K562 (cell line): ENCODE results near the gene RNU2-1. TPM values are rescaled to one million over a fixed set of nuclear protein-coding genes. Genes with fewer than 3 reads are reported as not detected.

Experiments used
- ATAC-seq: fragments of 200-7000 bp; cut with Tn5 transposase; 3 replicates; pipeline ENCODE4 v1.9.1; 2020; ENCODE audit warnings: moderate library complexity
- BruUV-seq: library from RNA; stranded (reverse); fragments of 400-500 nt; replicated peaks from 2 replicates; lab custom pipeline; 2021; lab: Mats Ljungman, UMichigan
- CTCF ChIA-PET: fragments of 300-600 bp; formaldehyde crosslinking; extraction: SDS; loops from one replicate; lab custom pipeline; 2021; ENCODE audit warnings: low intra/inter-chr PET ratio; lab: Yijun Ruan, JAX
- POLR2A ChIA-PET: fragments of 300-600, 350-650 bp; sonication (Branson Sonifier 250); formaldehyde crosslinking; extraction: SDS; loops from one replicate; lab custom pipeline; 2021; ENCODE audit warnings: antibody characterized with exemption, inconsistent platforms; lab: Yijun Ruan, JAX
- DNase-seq, 4 experiments: peaks; one replicate each; pipeline versions ENCODE4 v3.0.0 to v3.0.0-alpha.2; 2011 to 2018; ENCODE audit warnings: low spot score in 3 of 4, mixed read lengths in 3 of 4; ENCODE audit errors: extremely low read depth in 1 of 4
- FAIRE-seq: peaks from 2 replicates; lab custom pipeline; 2011; peaks lifted over from hg19 to GRCh38; lab: Jason Lieb, UNC
- H2AFZ ChIP-seq: 2 replicates; pipeline ENCODE4 v1.6.0; 2011; ENCODE audit warnings: low read depth, low read length, control low read depth, inconsistent platforms
- H3K27ac ChIP-seq: fragments of 200-600 bp; 3 replicates; pipeline ENCODE4 v1.8.0; 2011; ENCODE audit warnings: low read depth, mild to moderate bottlenecking, control low read depth, inconsistent platforms, low read length, moderate library complexity, mixed read lengths; ENCODE audit errors: extremely low read depth
- H3K27me3 ChIP-seq, 2 experiments: fragments of 300-600 bp in 1 of 2; 2 replicates in 1 of 2; 3 replicates in 1 of 2; pipeline versions ENCODE4 v1.6.0 to v1.8.0; 2011; ENCODE audit warnings: inconsistent platforms in 2 of 2, low read length in 2 of 2, mild to moderate bottlenecking in 1 of 2, mixed read lengths in 1 of 2, moderate library complexity in 1 of 2; ENCODE audit not compliant: control insufficient read depth in 2 of 2, insufficient read depth in 2 of 2
- H3K36me3 ChIP-seq: fragments of 300-600 bp; 3 replicates; pipeline ENCODE4 v1.8.0; 2011; ENCODE audit warnings: mild to moderate bottlenecking, low read length, inconsistent platforms; ENCODE audit not compliant: control insufficient read depth, insufficient read depth
- H3K4me1 ChIP-seq, 2 experiments: fragments of 200-600 bp in 1 of 2; replicated peaks in 1 of 2; 2 replicates in 1 of 2; 3 replicates in 1 of 2; pipeline versions ENCODE4 v1.5.1 to v1.8.0; 2011; ENCODE audit warnings: inconsistent platforms in 2 of 2, low read length in 2 of 2, mild to moderate bottlenecking in 1 of 2, mixed read lengths in 1 of 2, moderate library complexity in 1 of 2; ENCODE audit not compliant: control insufficient read depth in 2 of 2, insufficient read depth in 2 of 2
- H3K4me2 ChIP-seq: 2 replicates; pipeline ENCODE4 v1.6.1; 2011; ENCODE audit warnings: low read length, control low read depth, inconsistent platforms, mixed read lengths; ENCODE audit not compliant: insufficient read depth
- H3K4me3 ChIP-seq: fragments of 200-600 bp; sonication (generic), shearing (Covaris generic); 2 replicates; pipeline ENCODE4 v1.5.1; 2016; ENCODE audit warnings: control low read depth, inconsistent platforms
- H3K79me2 ChIP-seq: fragments of 200-600 bp; 3 replicates; pipeline ENCODE4 v1.8.0; 2011; ENCODE audit warnings: low read length, inconsistent platforms; ENCODE audit not compliant: control insufficient read depth, insufficient read depth
- H3K9ac ChIP-seq, 2 experiments: 2 replicates each; pipeline versions ENCODE4 v1.6.0 to v1.6.1; 2011; ENCODE audit warnings: low read depth in 2 of 2, low read length in 2 of 2, control low read depth in 1 of 2, inconsistent platforms in 1 of 2, mild to moderate bottlenecking in 1 of 2, mixed read lengths in 1 of 2; ENCODE audit not compliant: insufficient read depth in 1 of 2
- H3K9me1 ChIP-seq: one replicate; pipeline ENCODE4 v1.6.0; 2011; ENCODE audit warnings: inconsistent platforms, mild to moderate bottlenecking, low read length, moderate library complexity; ENCODE audit not compliant: control insufficient read depth, insufficient read depth
- H3K9me3 ChIP-seq: replicated peaks from 2 replicates; pipeline ENCODE4 v1.5.1; 2011; ENCODE audit warnings: low read depth, low read length, inconsistent platforms; ENCODE audit not compliant: control insufficient read depth, insufficient read depth
- H4K20me1 ChIP-seq: replicated peaks from 2 replicates; pipeline ENCODE4 v1.6.1; 2011; ENCODE audit warnings: low read length, inconsistent platforms, mixed read lengths; ENCODE audit not compliant: control insufficient read depth, insufficient read depth
- EHMT2 ChIP-seq: fragments of 450-650 bp; IDR thresholded peaks from 2 replicates; pipeline ENCODE4 v1.6.1; 2018; ENCODE audit warnings: antibody characterized with exemption
- FOXK1 ChIP-seq: sonication (generic); formaldehyde crosslinking; IDR thresholded peaks from 2 replicates; pipeline ENCODE4 v1.8.0; 2022; ENCODE audit warnings: missing genetic modification reagents, mild to moderate bottlenecking, borderline replicate concordance
- HDAC1 ChIP-seq, 2 experiments: fragments of 450-650 bp; IDR thresholded peaks; 2 replicates each; pipeline ENCODE4 v1.6.1; 2016 to 2017; ENCODE audit warnings: inconsistent platforms in 1 of 2, mild to moderate bottlenecking in 1 of 2, moderate library complexity in 1 of 2
- JUNB ChIP-seq: fragments of 450-650 bp; formaldehyde crosslinking; conservative IDR thresholded peaks from 2 replicates; pipeline ENCODE4 v1.4.0; 2020; ENCODE audit warnings: mild to moderate bottlenecking
- KDM1A ChIP-seq, 2 experiments: fragments of 450-650 bp; IDR thresholded peaks; 2 replicates each; pipeline ENCODE4 v1.6.1; 2016; ENCODE audit warnings: mild to moderate bottlenecking in 2 of 2
- LARP7 ChIP-seq: fragments of 450-650 bp; IDR thresholded peaks from 2 replicates; pipeline ENCODE4 v1.6.1; 2016
- MAFF ChIP-seq: IDR thresholded peaks from 2 replicates; pipeline ENCODE4 v1.6.1; 2012; ENCODE audit warnings: low read length, improper control_type of control experiment
- MCM7 ChIP-seq, 2 experiments: fragments of 450-650 bp; IDR thresholded peaks; 2 replicates each; pipeline ENCODE4 v1.6.1; 2016 to 2018
- PHB ChIP-seq: fragments of 250-450 bp; sonication (Bioruptor Pico); IDR thresholded peaks from 2 replicates; pipeline ENCODE4 v1.5.0; 2021
- POLR2AphosphoS2 ChIP-seq: IDR thresholded peaks from 2 replicates; pipeline ENCODE4 v1.6.1; 2012; ENCODE audit warnings: low read length, improper control_type of control experiment
- POLR2H ChIP-seq: IDR thresholded peaks from 2 replicates; pipeline ENCODE4 v1.6.1; 2016; ENCODE audit warnings: missing genetic modification characterization, low read depth, mild to moderate bottlenecking, control low read depth, missing compliant biosample characterization, moderate library complexity
- PPARD ChIP-seq: fragments of 250-450 bp; sonication (Bioruptor Pico); IDR thresholded peaks from 2 replicates; pipeline ENCODE4 v1.8.0; 2022; ENCODE audit warnings: inconsistent platforms, mild to moderate bottlenecking, moderate library complexity
- STAG1 ChIP-seq: sonication (generic); formaldehyde crosslinking; IDR thresholded peaks from 2 replicates; pipeline ENCODE4 v1.5.0; 2020; ENCODE audit warnings: missing genetic modification reagents, borderline replicate concordance
- TAF15 ChIP-seq: fragments of 200-400 bp; formaldehyde crosslinking; IDR thresholded peaks from 2 replicates; pipeline ENCODE4 v1.6.1; 2017; ENCODE audit warnings: mild to moderate bottlenecking, low read depth, low read length, moderate library complexity
- THAP7 ChIP-seq: fragments of 250-450 bp; sonication (Bioruptor Pico); IDR thresholded peaks from 2 replicates; pipeline ENCODE4 v1.5.0; 2021
- TRIM24 ChIP-seq, 2 experiments: fragments of 450-650 bp; IDR thresholded peaks; 2 replicates each; pipeline ENCODE4 v1.6.1; 2016
- ZHX1 ChIP-seq: fragments of 150-350 bp; conservative IDR thresholded peaks from 2 replicates; pipeline ENCODE4 v1.6.1; 2014; ENCODE audit warnings: low read length
- ZNF263 ChIP-seq: sonication (generic); formaldehyde crosslinking; IDR thresholded peaks from 2 replicates; pipeline ENCODE4 v1.8.0; 2022; ENCODE audit warnings: mild to moderate bottlenecking, missing genetic modification reagents, borderline replicate concordance
- ZNF583 ChIP-seq: fragments of 250-450 bp; sonication (Bioruptor Pico); IDR thresholded peaks from 2 replicates; pipeline ENCODE4 v1.4.0; 2020
- ZNF830 ChIP-seq: fragments of 250-450 bp; sonication (Bioruptor Pico); IDR thresholded peaks from 2 replicates; pipeline ENCODE4 v1.5.0; 2021; ENCODE audit warnings: mild to moderate bottlenecking
- WGBS: fragments of 100-300 bp; shearing (Covaris generic); methylation state at CpG from one replicate; pipeline ENCODE4 v1.1.6; 2016; ENCODE audit warnings: low coverage, mixed read lengths; ENCODE audit not compliant: insufficient coverage; ENCODE audit errors: missing lambda C conversion rate; 5-methylcytosine and 5-hydroxymethylcytosine counted together
- in situ Hi-C: fragments of 300-500 bp; cut with MboI; formaldehyde crosslinking; loops from 4 replicates; pipeline ENCODE4 v1.15.0; 2018; ENCODE audit warnings: inconsistent platforms, mixed read lengths
- intact Hi-C: fragments of 100-400 bp; cut with micrococcal nuclease; formaldehyde crosslinking; loops from 2 replicates; pipeline ENCODE4 v1.14.2; 2022
- polyA plus RNA-seq, 8 experiments: library from polyadenylated mRNA; depleted of rRNA in 4 of 8; stranded (reverse) in 5 of 8; unstranded in 3 of 8; fragments of >200 nt; fragmentation: Nextera tagmentation in 2 of 8; fragmentation: Illumina TruSeq in 1 of 8; extraction: Ambion mirVana in 2 of 8; extraction: Trizol in 1 of 8; gene quantifications; 2 replicates each; pipeline versions ENCODE4 v1.2.1 to v1.2.3, GENCODE V29; 2011 to 2014; ENCODE audit warnings: inconsistent platforms in 1 of 8, missing spikeins in 1 of 8
- total RNA-seq, 7 experiments: library from RNA; depleted of rRNA in 6 of 7; stranded (reverse); fragments of >200 nt in 6 of 7; fragmentation: Illumina TruSeq in 2 of 7; extraction: Trizol in 2 of 7; gene quantifications; 2 replicates each; pipeline versions ENCODE4 v1.2.1 to v1.2.3, GENCODE V29; 2011 to 2021; ENCODE audit warnings: low replicate concordance in 1 of 7

Gene RNU2-1
- total and polyA plus RNA-seq, 9 of the 15 experiments (the other 6 are each of a cell fraction or from before 2014, with no cell fraction given), result 9,527 TPM; not detected in 8

- TF ChIP-seq JUNB (CRISPR knock-in tag), result no peak
- no peak for TF ChIP-seq TAF15
- no peak for TF ChIP-seq POLR2AphosphoS2
Measured at GRCh38 chr17:43224146-43224705, 9.6 kb downstream of the RNU2-1 start (continued).

- ChIA-PET CTCF (no interaction called here), POLR2A (interaction anchor here (7.6 kb wide), 1 partner anchor 96 kb away, joined by 89 read pairs; no protein-coding TSS in a partner anchor)
- TF ChIP-seq ZNF263 (CRISPR knock-in tag), result no peak
- no peak for TF ChIP-seq HDAC1 (IDR thresholded peaks at IDR 0.05)
- no peak for TF ChIP-seq EHMT2
- no peak for TF ChIP-seq ZHX1
- no peak for TF ChIP-seq POLR2H
- TF ChIP-seq LARP7, result no peak
- no peak for TF ChIP-seq KDM1A (IDR thresholded peaks at IDR 0.05)
- TF ChIP-seq FOXK1 (CRISPR knock-in tag), result no peak
- no peak for TF ChIP-seq ZNF830 (CRISPR knock-in tag)
- no peak for TF ChIP-seq PPARD (CRISPR knock-in tag)
- TF ChIP-seq ZNF583 (CRISPR knock-in tag), result no peak
- TF ChIP-seq MAFF, result no peak
- TF ChIP-seq PHB (CRISPR knock-in tag), result no peak
- no peak for TF ChIP-seq THAP7
- TF ChIP-seq MCM7 (IDR thresholded peaks at IDR 0.05), result no peak
- TF ChIP-seq STAG1 (CRISPR knock-in tag), result no peak
- TF ChIP-seq TRIM24 (IDR thresholded peaks at IDR 0.05), result no peak
- Histone ChIP-seq H3K27ac (no peak overlapping the region), H3K4me2 (no peak overlapping the region), H2AFZ (no peak overlapping the region), H3K9ac (no peak overlapping the region; a peak in 1 of 4 replicates), H3K9me3 (no peaks in the 10 kb centered on the region), H3K4me3 (no peak overlapping the region), H3K79me2 (no peaks in the 10 kb centered on the region), H3K36me3 (no peaks in the 10 kb centered on the region), H3K4me1 (0 out of 5 replicates have a peak, but pooled peaks cover under 1 to 2% of the 10 kb centered on the region in 2 experiments), H4K20me1 (no peaks in the 10 kb centered on the region), H3K9me1 (no peaks in the 10 kb centered on the region), H3K27me3 (0 out of 5 replicates have a peak, but pooled peaks cover 0 to 6% of the 10 kb centered on the region in 2 experiments)
- intact Hi-C loops (no loop called here), in situ Hi-C loops (loop anchor here (5.0 kb wide), 1 partner anchor 97 kb away; no protein-coding TSS in a partner anchor)
- FAIRE-seq (no peak), ATAC-seq (no peak), DNase-seq (no peak)
- no TSS peak for BruUV-seq
- 19% methylated on average over 8 of the region's 9 CpGs for WGBS
Measured at GRCh38 chr17:43220511-43221125, 13.2 kb downstream of the RNU2-1 start.
